Peyer's patch (tissue), 4 donors: ENCODE results near the gene GADD45G.

Source experiments
- POLR2A ChIP-seq, 2 donors: fragments of 450-650 bp; IDR thresholded peaks; one replicate each; pipeline ENCODE4 v1.5.1; 2017; ENCODE audit warnings: antibody characterized with exemption in 2 of 2, mild to moderate bottlenecking in 2 of 2, moderate library complexity in 2 of 2
- TF ChIP-seq, protein P1 (sequence below), 6 experiments: fragments of 450-650 bp in 4 of 6; fragments of 200-600 bp in 2 of 6; sonication (generic) in 1 of 6; IDR thresholded peaks; one replicate each; pipeline ENCODE4 v1.5.1; 2017 to 2019; ENCODE audit warnings: antibody characterized with exemption in 6 of 6, mild to moderate bottlenecking in 3 of 6, moderate library complexity in 1 of 6

DNA sequence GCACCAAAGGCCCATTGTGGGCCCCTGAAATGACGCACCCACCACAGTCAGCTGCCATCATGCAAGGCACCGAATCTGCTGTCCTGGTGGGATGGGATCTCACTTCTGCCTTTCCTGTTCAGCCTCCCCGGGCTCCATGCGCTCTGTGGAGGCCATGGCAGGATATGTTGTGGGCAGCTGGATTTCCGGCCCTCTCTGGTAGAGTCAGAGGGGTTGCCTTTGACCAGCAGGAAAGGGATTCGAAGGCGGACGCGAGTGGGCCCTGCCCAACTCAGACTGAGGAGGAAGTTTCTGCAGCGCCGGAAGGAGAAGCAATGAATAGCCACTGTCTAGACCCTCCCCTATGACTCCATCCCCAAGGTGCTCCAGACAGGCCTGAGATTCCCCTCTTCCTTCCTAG, 35.5 kb downstream of the GADD45G start:
- TF ChIP-seq, protein P1, sequence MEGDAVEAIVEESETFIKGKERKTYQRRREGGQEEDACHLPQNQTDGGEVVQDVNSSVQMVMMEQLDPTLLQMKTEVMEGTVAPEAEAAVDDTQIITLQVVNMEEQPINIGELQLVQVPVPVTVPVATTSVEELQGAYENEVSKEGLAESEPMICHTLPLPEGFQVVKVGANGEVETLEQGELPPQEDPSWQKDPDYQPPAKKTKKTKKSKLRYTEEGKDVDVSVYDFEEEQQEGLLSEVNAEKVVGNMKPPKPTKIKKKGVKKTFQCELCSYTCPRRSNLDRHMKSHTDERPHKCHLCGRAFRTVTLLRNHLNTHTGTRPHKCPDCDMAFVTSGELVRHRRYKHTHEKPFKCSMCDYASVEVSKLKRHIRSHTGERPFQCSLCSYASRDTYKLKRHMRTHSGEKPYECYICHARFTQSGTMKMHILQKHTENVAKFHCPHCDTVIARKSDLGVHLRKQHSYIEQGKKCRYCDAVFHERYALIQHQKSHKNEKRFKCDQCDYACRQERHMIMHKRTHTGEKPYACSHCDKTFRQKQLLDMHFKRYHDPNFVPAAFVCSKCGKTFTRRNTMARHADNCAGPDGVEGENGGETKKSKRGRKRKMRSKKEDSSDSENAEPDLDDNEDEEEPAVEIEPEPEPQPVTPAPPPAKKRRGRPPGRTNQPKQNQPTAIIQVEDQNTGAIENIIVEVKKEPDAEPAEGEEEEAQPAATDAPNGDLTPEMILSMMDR (IDR thresholded peaks at IDR 0.05) = no peak
- TF ChIP-seq POLR2A (IDR thresholded peaks at IDR 0.05) = no peak
